Measurements from ENCODE around the gene SSTR5.
A peak's percentile ranks its signal among the peaks of the same experiment; 100 is the strongest.

The SSTR5 gene

GRCh38 chr16:1127101-1127500 is 54.6 kb downstream of the SSTR5 start:
- Histone ChIP-seq H3K4me2 (ENCODE audit: low read length, poor library complexity, severe bottlenecking) (no peak overlapping the region), H3K18ac (ENCODE audit: low read depth in 1 of 2, low read length in 2 of 2) (no peak overlapping the region)
- WGBS, result 83% methylated on average over 16 of the region's 16 CpGs

GRCh38 chr16:1127971-1128715 is 55.6 kb downstream of the SSTR5 start:
- no peaks in the 10 kb centered on the region for H3K9me3 ChIP-seq (ENCODE audit: control insufficient read depth, low read length)

More at GRCh38 chr16:1127101-1127500, 54.6 kb downstream of the SSTR5 start:
- H2BK15ac ChIP-seq (ENCODE audit: low read depth, poor library complexity, severe bottlenecking), result no peak overlapping the region
- no peaks in the 10 kb centered on the region for H3K79me1 ChIP-seq (replicated peaks; ENCODE audit: low read length, poor library complexity, severe bottlenecking)
- peaks cover 0 to 4% of the 10 kb centered on the region in 2 experiments for H3K36me3 ChIP-seq (ENCODE audit: control insufficient read depth in 1 of 2, insufficient read depth in 2 of 2, low read depth in 1 of 2, low read length in 2 of 2)
- H3K23ac ChIP-seq (ENCODE audit: low read length in 2 of 2), result no peak overlapping the region
- no peak overlapping the region for H2BK120ac ChIP-seq (ENCODE audit: low read depth, low read length)
- no peak overlapping the region for H3K4me3 ChIP-seq (ENCODE audit: insufficient read depth in 1 of 2, low read depth in 1 of 2, low read length in 2 of 2)
- H3K9me3 ChIP-seq (ENCODE audit: control insufficient read depth, low read length), result no peaks in the 10 kb centered on the region
- H3K27me3 ChIP-seq (ENCODE audit: control insufficient read depth in 1 of 2, insufficient read depth in 1 of 2, low read length in 2 of 2), result peaks cover 4 to 28% of the 10 kb centered on the region in 2 experiments
- H3K4me1 ChIP-seq (ENCODE audit: control insufficient read depth, insufficient read depth, low read depth, low read length), result no peaks in the 10 kb centered on the region
- H4K91ac ChIP-seq (ENCODE audit: low read length), result no peak overlapping the region
- H2BK5ac ChIP-seq (ENCODE audit: low read depth, low read length, poor library complexity, severe bottlenecking), result no peak overlapping the region
- H3K27ac ChIP-seq (ENCODE audit: low read length, poor library complexity, severe bottlenecking), result no peak overlapping the region
- no peak overlapping the region for H3K14ac ChIP-seq (ENCODE audit: low read length in 2 of 2)
- no peak overlapping the region for H3K9ac ChIP-seq (ENCODE audit: low read length)
- no peak overlapping the region for H4K8ac ChIP-seq (ENCODE audit: low read length)
- H2AK5ac ChIP-seq (ENCODE audit: low read length, severe bottlenecking), result no peak overlapping the region
- DNase-seq, result no peak
- no peak overlapping the region for H3K4ac ChIP-seq (ENCODE audit: low read depth in 1 of 2, low read length in 2 of 2)
- H2BK12ac ChIP-seq (ENCODE audit: low read length in 2 of 2), result no peak overlapping the region
- no peak overlapping the region for H2AFZ ChIP-seq (ENCODE audit: low read depth, low read length)

GRCh38 chr16:1129106-1129960 is 56.8 kb downstream of the SSTR5 start:
- Histone ChIP-seq H3K23ac (ENCODE audit: low read length in 2 of 2) (no peak overlapping the region), H3K27ac (ENCODE audit: low read length, poor library complexity, severe bottlenecking) (no peak overlapping the region), H2AK5ac (ENCODE audit: low read length, severe bottlenecking) (no peak overlapping the region), H2BK12ac (ENCODE audit: low read length in 2 of 2) (no peak overlapping the region), H3K14ac (ENCODE audit: low read length in 2 of 2) (no peak overlapping the region), H2BK5ac (ENCODE audit: low read depth, low read length, poor library complexity, severe bottlenecking) (no peak overlapping the region), H3K18ac (ENCODE audit: low read depth in 1 of 2, low read length in 2 of 2) (no peak overlapping the region), H3K36me3 (ENCODE audit: control insufficient read depth in 1 of 2, insufficient read depth in 2 of 2, low read depth in 1 of 2, low read length in 2 of 2) (peaks cover 0 to 2% of the 10 kb centered on the region in 2 experiments), H2AFZ (ENCODE audit: low read depth, low read length) (no peak overlapping the region), H2BK120ac (ENCODE audit: low read depth, low read length) (no peak overlapping the region), H2BK15ac (ENCODE audit: low read depth, poor library complexity, severe bottlenecking) (no peak overlapping the region), H3K4ac (ENCODE audit: low read depth in 1 of 2, low read length in 2 of 2) (no peak overlapping the region), H4K91ac (ENCODE audit: low read length) (no peak overlapping the region), H4K8ac (ENCODE audit: low read length) (no peak overlapping the region), H3K4me3 (ENCODE audit: insufficient read depth in 1 of 2, low read depth in 1 of 2, low read length in 2 of 2) (peak overlapping the region in 1 of 2 experiments; percentile 8), H3K27me3 (ENCODE audit: control insufficient read depth in 1 of 2, insufficient read depth in 1 of 2, low read length in 2 of 2) (peaks cover 0 to 34% of the 10 kb centered on the region in 2 experiments), H3K9me3 (ENCODE audit: control insufficient read depth, low read length) (no peaks in the 10 kb centered on the region), H3K9ac (ENCODE audit: low read length) (no peak overlapping the region), H3K4me2 (ENCODE audit: low read length, poor library complexity, severe bottlenecking) (no peak overlapping the region), H3K4me1 (ENCODE audit: control insufficient read depth, insufficient read depth, low read depth, low read length) (no peaks in the 10 kb centered on the region), H3K79me1 (replicated peaks; ENCODE audit: low read length, poor library complexity, severe bottlenecking) (no peaks in the 10 kb centered on the region)
- DNase-seq, result no peak
- 90% methylated on average over 47 of the region's 48 CpGs for WGBS

More at GRCh38 chr16:1127971-1128715, 55.6 kb downstream of the SSTR5 start:
- Histone ChIP-seq H3K4me3 (ENCODE audit: insufficient read depth in 1 of 2, low read depth in 1 of 2, low read length in 2 of 2) (no peak overlapping the region), H3K4me1 (ENCODE audit: control insufficient read depth, insufficient read depth, low read depth, low read length) (no peaks in the 10 kb centered on the region), H3K18ac (ENCODE audit: low read depth in 1 of 2, low read length in 2 of 2) (no peak overlapping the region), H2BK12ac (ENCODE audit: low read length in 2 of 2) (no peak overlapping the region), H2BK5ac (ENCODE audit: low read depth, low read length, poor library complexity, severe bottlenecking) (no peak overlapping the region), H4K91ac (ENCODE audit: low read length) (no peak overlapping the region), H3K36me3 (ENCODE audit: control insufficient read depth in 1 of 2, insufficient read depth in 2 of 2, low read depth in 1 of 2, low read length in 2 of 2) (peaks cover 0 to 4% of the 10 kb centered on the region in 2 experiments), H3K23ac (ENCODE audit: low read length in 2 of 2) (no peak overlapping the region), H2BK120ac (ENCODE audit: low read depth, low read length) (no peak overlapping the region), H3K4me2 (ENCODE audit: low read length, poor library complexity, severe bottlenecking) (no peak overlapping the region), H3K27me3 (ENCODE audit: control insufficient read depth in 1 of 2, insufficient read depth in 1 of 2, low read length in 2 of 2) (peaks cover 0 to 28% of the 10 kb centered on the region in 2 experiments), H4K8ac (ENCODE audit: low read length) (no peak overlapping the region), H3K14ac (ENCODE audit: low read length in 2 of 2) (no peak overlapping the region), H3K27ac (ENCODE audit: low read length, poor library complexity, severe bottlenecking) (no peak overlapping the region), H2BK15ac (ENCODE audit: low read depth, poor library complexity, severe bottlenecking) (no peak overlapping the region), H2AFZ (ENCODE audit: low read depth, low read length) (no peak overlapping the region), H3K79me1 (replicated peaks; ENCODE audit: low read length, poor library complexity, severe bottlenecking) (no peaks in the 10 kb centered on the region), H3K4ac (ENCODE audit: low read depth in 1 of 2, low read length in 2 of 2) (no peak overlapping the region), H2AK5ac (ENCODE audit: low read length, severe bottlenecking) (no peak overlapping the region), H3K9ac (ENCODE audit: low read length) (no peak overlapping the region)
- 90% methylated on average over 29 of the region's 31 CpGs for WGBS
- no peak for DNase-seq

GRCh38 chr16:1130382-1130781 is 57.8 kb downstream of the SSTR5 start:
- Histone ChIP-seq H4K8ac (ENCODE audit: low read length) (no peak overlapping the region), H3K18ac (ENCODE audit: low read depth in 1 of 2, low read length in 2 of 2) (no peak overlapping the region), H3K36me3 (ENCODE audit: control insufficient read depth in 1 of 2, insufficient read depth in 2 of 2, low read depth in 1 of 2, low read length in 2 of 2) (peaks cover 0 to 2% of the 10 kb centered on the region in 2 experiments)

More at GRCh38 chr16:1130382-1130781, 57.8 kb downstream of the SSTR5 start:
- no peak overlapping the region for H2BK5ac ChIP-seq (ENCODE audit: low read depth, low read length, poor library complexity, severe bottlenecking)
- H3K23ac ChIP-seq (ENCODE audit: low read length in 2 of 2), result no peak overlapping the region
- no peak overlapping the region for H3K4me2 ChIP-seq (ENCODE audit: low read length, poor library complexity, severe bottlenecking)
- H4K91ac ChIP-seq (ENCODE audit: low read length), result no peak overlapping the region
- no peak overlapping the region for H2BK12ac ChIP-seq (ENCODE audit: low read length in 2 of 2)
- H2BK120ac ChIP-seq (ENCODE audit: low read depth, low read length), result no peak overlapping the region
- H3K9ac ChIP-seq (ENCODE audit: low read length), result no peak overlapping the region
- H2AK5ac ChIP-seq (ENCODE audit: low read length, severe bottlenecking), result no peak overlapping the region
- no peaks in the 10 kb centered on the region for H3K9me3 ChIP-seq (ENCODE audit: control insufficient read depth, low read length)
- no peaks in the 10 kb centered on the region for H3K79me1 ChIP-seq (replicated peaks; ENCODE audit: low read length, poor library complexity, severe bottlenecking)
- H3K14ac ChIP-seq (ENCODE audit: low read length in 2 of 2), result no peak overlapping the region
- H2BK15ac ChIP-seq (ENCODE audit: low read depth, poor library complexity, severe bottlenecking), result no peak overlapping the region
- DNase-seq, result no peak
- peaks cover 0 to 27% of the 10 kb centered on the region in 2 experiments for H3K27me3 ChIP-seq (ENCODE audit: control insufficient read depth in 1 of 2, insufficient read depth in 1 of 2, low read length in 2 of 2)
- H2AFZ ChIP-seq (ENCODE audit: low read depth, low read length), result no peak overlapping the region
- peaks cover 6% of the 10 kb centered on the region for H3K4me1 ChIP-seq (ENCODE audit: control insufficient read depth, insufficient read depth, low read depth, low read length)
- H3K4me3 ChIP-seq (ENCODE audit: insufficient read depth in 1 of 2, low read depth in 1 of 2, low read length in 2 of 2), result no peak overlapping the region
- H3K4ac ChIP-seq (ENCODE audit: low read depth in 1 of 2, low read length in 2 of 2), result no peak overlapping the region
- no peak overlapping the region for H3K27ac ChIP-seq (ENCODE audit: low read length, poor library complexity, severe bottlenecking)
- WGBS, result 78% methylated on average over 6 of the region's 8 CpGs
